AG08396 (cell line): ENCODE measurements around the gene IGF2.

ENCODE experiments used
- DNase-seq: peaks from one replicate; pipeline ENCODE4 v3.0.0; 2012; ENCODE audit warnings: low spot score, mixed read lengths

The IGF2 gene

DNA sequence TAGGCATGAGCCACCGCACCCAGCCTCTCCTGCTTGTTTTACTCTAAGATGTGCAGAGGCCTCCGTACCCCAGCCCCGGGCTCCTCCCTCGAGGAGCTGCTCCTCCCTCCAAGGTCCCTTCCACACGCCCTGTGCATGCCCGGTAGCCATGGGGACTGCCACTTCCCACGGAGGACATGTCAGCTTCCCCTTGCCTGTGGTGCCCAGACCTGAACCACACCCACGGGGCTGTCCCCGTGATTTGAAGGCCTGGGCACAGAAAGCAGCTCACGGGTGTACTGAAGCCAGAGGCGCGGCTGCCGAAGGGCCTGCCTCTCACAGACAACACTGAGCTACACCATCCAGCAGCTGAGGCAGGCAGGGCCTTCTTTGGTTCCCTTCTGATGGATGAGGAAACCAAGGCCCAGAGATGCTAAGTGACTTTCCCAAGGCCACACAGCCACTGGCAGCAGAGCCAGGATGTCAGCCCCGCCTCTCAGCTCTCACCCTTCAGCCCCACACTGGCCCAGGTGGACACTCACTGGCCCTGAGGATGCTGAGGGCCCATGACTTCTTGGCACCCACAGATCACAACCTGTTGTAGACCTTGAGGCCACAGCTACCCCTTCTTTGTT, 14.5 kb upstream of the IGF2 start:
- DNase-seq, result no peak

DNA sequence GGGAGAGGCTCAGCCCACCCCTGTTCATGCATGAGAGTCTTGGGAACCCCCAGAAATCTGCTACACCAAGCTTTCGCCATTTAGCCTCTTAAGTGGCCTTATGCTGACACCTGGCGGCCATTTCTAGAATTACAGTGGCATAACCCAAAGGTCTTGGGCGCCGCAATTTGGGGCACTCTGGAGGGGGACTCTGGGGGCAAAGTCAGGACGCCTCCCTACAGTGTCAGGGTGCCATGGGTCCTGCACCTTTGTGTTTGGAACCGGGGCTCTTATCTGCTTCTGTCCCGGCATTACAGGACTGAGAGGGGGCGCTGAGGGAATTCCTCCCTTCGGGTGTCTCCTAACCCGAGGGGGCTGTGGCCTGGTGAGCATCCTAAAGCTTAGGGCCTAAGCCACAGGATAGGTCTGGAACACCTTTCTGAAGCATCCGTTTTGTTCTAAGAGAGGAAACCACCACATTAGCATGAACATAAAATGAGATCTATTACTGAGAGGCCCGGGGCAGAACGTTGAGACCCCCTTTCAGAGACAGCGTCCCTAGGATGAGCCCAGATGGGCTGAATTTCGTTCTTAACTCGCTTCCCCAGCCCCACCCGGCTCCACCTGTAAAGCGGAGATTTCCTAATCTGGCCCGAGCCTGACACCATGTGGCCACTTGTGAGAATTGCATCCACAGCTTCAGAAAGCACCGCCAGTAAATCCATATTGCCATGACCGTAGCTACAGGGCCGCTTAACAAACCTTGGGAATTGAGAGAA, 12.5 kb upstream of the IGF2 start:
- peak; percentile 88 for DNase-seq

DNA sequence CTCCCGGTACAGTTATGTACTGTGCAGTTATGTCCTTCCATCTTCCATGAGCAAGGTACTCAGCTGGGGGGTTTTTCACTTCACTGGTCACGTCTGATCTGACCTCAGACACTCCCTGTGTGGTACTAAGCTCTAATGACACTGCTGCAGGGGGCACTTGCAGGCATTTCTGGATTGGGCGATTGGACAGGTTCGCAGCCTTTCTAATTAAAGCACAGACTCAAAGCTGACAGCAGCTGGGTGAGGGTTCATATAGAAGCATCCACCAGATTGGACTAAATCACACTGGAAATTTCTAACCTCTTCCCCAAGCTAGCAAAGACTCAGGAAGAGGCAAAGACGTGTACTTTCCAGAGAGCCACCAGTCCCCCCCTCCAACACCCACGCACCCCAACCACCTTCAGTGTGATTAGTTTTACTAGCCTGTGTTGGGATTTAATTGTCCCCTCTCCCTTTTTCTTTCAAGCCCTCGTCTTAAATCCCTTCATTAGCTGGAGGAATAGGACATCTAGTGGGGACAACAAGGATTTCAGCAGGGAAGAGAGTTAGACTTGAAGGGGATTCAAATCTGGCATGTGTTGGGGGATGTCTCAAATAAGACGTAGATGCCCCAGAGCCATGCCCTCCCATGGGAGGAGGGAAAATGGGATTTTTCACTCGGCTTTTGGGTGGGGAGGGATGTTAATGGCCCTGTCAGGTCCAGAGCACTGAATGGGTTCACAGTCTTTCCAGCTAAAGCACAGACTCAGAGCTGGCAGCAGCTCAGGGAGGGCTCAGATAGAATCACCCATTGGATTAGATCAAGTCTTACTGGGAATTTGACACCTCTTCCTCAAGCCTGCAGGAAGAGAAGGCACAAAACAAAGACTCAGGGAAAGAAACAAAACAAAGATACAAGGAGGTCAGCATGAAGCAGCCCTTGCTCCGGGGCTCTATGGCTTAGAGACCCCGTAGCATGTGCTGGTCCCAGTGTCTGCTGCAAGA, 11.0 kb upstream of the IGF2 start:
- peak; percentile 61 for DNase-seq

DNA sequence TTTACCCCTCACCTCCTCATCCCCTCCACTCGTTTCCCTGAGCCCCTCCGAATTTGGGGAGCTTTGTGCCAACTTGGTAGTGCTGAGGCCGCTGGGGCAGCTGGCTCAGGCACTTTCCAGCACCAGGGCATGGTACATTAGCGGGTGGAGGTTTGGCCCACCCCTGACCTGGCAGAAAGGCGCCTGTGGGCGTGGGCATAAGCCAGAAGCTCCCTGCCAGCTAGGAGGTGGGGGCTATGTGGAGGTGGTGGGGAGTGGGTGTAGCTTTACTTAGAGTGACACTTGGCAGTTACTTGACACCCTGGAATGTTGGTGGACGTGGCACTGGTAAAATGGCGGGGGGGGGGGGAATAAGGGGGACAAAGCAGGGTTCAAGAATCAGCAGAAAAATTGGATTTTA, 10.3 kb upstream of the IGF2 start:
- DNase-seq, result no peak

DNA sequence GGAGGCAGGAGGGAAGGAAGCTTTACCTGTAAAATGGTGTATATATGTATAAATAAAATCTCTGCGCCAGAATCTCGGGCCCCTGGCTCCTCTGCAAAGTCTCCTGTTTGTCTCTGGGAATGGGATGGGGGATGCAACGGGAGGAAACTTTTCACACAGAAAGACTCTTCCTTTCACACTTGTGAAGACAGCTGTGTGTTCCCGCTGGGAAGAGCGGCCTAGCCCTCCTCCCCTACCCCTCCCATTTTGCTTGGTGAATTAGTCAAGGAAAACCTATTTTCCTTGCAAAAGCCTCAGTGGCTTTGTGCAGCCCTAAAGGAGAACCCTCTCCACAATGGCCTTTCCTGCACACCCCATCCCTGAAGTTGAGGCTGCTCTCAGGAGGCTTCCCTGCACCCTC, 9.4 kb upstream of the IGF2 start:
- DNase-seq, result no peak

DNA sequence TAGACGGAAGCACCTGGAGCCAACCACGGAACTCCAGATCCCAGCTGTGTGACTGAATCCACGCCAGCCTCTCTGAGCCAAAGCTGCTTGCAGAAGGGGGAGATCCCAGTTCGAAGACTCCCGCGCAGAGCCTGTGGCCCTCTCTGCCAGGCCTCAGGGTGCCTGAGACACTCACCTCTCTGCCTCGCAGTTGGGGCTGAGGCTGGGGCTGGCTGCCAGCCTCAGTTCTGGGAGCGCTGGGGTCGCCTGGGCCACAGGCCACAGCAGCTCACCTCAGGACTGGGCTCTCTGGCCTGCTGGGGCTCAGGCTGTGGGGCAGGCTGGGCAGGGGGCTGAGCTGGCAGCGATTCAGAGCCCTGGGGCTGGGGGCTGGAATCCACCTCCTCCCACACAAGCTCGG, 8.2 kb upstream of the IGF2 start:
- DNase-seq, result no peak

DNA sequence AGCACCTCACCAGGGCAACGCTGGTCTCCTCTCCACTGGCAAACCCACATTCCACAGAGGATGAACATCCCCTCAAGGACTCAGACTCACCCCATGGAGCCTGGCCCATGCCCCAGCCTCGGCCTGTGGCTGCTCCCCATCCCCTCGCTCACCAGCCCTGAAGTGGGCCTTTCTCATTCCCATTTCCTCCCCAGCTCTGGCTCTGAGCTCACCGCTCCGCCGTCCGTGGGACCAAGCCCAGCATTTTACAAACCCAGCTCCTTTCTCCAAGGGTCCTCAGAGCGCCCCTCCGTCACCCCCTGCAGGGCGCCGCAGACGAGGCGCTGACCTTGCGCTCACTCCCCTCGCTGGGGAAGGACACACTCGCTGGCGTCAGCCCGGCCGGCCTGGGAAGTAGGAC, 6.9 kb upstream of the IGF2 start:
- no peak for DNase-seq

DNA sequence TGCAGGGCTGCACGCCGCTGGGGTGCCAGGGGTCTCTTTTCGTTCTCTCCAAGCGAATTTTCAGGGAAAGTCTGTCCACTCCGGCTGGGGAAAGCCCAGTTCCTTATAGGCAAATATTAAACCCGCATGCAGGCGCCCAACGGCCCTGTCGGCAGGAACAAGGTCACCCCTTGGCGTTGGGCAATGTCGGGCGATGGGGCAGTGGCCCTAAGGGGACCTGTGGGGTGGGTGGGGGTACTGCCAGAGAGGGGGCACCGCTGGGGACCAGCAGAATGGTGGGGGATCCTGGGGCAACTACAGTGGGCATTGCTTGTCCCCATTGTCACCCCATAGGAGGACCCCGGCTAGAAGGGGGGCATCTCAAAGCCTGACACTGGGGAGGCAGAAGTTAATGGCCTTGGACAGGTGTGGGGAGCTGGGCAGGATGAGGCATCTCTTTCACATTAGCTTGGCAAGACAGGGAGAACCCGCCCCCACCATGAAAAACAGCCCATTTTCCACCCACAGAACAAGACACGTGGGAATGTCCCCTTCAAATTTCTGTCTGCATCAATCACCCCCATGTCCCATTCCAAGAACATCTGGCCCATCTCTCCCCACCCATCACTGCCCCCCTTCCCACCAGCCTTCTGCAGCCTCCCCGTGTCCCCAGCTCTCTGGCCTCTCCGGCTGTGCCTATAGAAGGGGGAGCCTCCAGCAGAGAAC, 5.5 kb upstream of the IGF2 start:
- DNase-seq, result no peak

DNA sequence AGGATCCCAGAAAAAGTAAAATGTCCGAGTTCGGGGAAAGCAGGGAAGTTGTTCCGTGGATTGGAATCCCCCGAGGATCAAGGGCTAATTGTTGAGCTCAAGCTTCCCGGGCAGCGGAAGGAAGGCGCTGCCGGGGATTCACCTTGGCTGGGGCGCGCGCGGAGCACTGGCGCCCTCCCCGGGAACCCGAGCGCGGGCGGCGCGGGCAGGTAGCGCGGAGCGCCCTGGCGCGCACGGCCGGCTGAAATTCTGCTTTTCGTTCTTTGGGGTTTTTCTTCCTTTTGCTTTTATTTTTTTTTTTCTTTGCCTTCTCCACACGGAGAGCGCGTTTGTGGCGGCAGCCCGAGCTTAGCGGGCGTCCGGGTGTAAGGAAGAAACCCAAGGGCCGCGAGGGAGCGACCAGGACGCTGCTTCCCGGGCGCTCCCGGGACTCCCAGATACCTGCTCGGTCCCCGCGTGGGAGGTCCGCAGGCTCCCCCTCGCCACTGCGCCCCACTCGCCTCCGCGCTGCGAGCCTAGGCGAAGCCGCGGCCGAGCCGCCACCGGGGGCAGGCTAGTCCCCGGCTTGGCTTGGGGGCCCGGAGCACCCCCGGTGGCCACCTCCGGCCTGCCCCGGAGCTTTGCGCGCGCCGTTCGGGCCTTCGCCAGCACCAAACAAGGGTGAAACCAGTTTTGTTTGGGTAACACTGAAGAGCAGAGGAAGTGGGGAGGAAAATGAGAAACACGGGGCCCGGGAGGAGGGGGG, 4.8 kb upstream of the IGF2 start:
- DNase-seq, result no peak

DNA sequence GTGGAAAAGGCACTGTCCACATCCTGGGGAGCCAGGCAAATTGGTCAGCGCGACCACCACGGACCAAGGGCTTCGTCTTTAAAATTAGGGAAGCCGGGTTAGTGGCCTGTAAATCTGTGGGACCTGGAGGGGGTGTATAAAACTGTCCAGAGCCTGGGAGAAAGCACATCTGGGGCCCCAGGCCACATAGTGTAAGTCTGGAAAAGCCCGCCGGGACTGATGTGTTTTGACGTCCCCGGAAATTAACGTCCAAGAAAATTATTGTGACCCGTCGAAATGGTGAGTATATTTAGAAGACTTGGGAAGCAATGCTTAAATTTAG, 4.2 kb upstream of the IGF2 start:
- no peak for DNase-seq

DNA sequence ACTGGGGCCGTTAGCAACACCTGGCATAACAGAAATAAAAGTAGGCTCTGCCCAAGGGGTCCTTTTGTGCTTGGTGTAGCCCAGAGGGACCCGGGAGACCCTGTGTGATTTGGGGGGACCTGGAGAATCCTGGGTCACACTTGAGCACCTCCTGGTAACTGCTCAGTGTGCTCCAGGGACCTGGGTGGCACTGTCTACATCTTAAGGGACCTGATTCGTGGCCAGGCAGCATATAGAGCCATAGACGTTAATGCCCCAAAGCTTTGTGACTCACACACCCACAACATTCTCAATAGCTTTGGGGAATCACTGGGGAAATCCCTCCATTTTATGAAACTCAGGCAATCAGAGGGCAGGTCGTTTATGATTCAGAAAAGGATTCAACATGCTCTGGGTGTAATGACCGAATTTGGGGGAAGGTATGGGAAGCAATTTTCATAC, 3.6 kb upstream of the IGF2 start:
- no peak for DNase-seq

DNA sequence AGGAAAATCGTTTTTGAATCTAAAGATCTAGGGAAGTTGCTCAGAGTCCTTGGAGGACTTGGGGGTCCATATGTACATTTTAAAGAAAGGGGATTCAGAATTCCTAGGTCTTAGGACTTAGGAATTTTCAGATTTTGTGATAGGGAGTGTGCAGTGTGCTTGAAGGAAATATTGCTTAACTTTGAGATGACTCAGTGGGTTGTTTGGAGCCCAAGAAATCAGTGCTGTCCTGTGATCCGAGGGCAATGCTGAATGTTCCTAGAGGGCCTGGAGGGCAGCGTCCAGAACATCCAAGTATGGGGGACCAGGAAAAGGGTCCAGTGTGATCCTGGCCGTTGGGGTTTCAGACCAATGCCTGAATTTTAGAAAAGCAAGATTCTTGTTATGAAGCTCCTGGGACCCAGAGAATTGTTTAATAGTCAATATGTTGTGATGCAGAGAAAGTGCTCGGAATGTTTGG, 3.1 kb upstream of the IGF2 start:
- peak; percentile 81 for DNase-seq

DNA sequence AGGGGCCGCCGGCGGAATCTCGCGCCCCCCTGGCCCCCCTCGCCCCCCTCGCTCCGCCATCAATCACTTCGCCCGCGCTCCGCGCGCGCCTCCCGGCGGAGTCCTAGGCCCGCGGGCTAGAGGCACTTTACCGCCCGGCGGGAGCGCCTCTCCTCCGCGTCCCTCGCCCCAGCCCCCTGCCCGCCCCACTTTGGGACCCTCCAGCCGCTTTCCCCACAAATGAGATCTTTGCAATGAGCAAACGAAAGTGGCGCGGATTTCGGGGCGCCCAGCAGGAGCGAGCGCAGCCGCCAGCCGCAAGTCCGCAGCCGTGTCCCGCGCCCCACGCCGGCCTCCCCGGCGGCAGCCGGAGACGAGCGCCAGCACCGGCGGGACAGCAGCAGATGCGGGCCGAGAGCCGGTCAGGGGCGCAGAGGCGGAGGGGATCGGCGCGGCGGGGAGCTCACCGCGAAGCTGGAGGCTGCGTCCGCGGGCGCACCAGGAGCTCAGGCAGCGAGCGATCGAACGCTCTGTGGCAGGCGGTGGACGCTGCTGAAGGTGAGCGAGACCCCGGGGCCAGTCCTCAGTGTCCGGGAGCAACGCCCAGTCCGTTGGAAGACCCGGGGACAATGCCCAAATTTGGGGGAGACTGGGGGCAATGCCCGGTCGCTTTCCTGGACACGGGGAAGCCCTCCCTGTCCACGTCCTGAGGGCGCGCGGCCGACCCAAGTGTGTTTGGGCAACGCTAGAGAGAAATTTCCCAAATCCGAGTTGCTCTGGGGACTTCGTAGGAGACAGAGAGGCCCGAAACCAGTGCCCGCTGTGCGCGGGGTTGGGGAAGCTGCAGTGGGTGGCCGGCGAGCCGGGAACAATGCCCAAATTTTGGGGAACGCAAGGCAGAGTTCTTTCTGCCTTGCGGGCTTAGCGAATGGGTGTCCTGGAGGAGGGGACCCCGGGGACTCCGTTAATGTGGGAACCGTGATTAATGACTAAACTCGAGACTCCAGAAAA, 1.5 kb upstream of the IGF2 start:
- DNase-seq, result no peak

DNA sequence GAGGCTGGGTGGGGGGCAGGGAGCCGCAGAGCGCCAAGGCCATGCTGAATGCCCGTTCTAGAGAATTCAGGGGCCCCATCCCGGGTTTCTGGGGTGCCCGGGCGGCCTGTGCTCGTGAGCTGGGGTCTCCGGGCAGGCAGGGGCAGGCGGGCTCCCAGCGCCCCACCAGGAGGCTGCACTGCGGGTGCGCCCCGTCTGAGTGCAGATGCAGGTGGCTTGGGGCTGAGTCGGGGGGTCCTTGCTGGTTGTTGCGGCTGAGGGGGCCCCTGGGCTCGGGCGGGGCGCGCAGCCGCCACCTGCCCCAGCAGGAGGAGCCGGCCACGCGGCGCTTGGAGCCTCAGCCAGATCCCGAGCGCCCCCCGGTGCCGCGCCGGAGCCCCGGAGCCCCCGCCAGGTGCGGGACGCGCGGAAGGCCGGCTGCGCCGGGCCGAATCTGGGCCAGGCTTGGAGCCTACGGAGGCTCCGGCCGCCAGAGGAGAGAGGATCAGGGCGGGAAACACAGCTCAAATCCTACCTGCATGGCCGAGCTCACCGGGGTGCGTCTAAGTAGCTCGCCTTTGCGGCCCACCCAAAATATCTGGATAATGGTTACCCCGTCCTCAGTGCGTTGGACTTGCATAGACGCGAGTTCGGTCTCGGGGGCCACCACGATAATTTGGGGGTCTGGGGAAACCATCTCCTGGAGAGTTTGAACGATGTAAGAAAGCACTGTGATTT, 590 bp upstream of the IGF2 start:
- peak; percentile 37 for DNase-seq

DNA sequence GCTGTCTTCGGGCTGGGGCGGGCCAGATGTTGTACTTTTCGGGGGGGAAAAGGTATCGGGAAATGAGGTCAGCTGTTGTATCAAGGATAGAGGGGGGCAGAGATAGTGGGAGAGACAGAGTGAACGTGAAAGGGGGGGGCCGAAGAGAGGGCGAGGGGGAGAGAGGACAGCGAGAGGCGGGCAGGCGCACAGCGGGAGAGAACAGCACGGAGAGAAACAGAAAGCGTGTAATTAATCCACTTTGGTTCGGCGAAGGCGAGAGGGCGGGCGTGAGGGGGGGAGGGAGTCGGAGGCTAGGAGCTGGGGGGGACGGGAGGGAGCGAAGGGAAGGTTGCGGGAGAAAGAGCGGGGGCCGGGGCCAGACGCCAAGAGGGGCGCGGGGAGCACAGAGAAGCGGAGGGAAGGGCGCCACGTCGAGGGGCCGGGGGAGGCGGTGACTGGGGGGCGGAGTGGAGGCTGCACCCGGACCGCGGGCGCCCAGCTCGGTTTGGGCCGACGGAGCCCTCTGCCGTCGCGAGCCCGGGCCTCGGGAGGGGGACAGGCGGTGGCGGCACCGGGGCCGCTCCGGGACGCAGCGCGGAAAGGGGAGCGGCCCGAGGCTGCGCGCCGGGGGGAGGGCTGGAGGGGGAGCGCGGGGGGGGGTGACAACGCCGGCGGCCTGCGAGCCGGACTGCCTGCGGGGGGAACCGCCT, 612 bp downstream of the IGF2 start:
- DNase-seq, result peak; percentile 63

DNA sequence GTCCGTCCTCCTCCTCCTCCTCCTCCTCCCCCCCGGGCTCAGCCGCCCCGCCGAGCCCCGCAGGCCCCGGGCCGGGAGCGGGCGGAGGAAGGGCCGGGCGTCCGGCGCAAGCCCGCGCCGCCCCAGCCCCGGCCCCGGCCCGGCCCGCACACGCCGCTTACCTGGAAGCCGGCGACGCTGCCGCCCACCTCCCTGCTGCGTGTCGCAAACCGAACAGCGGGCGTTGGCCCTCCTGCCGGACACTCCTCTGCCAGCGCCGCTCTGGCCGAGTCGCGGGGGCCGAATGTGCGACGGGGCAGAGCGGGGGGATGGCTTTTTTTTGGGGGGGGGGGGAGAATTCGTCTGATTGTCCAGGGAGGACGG, 1.1 kb downstream of the IGF2 start:
- peak; percentile 44 for DNase-seq

DNA sequence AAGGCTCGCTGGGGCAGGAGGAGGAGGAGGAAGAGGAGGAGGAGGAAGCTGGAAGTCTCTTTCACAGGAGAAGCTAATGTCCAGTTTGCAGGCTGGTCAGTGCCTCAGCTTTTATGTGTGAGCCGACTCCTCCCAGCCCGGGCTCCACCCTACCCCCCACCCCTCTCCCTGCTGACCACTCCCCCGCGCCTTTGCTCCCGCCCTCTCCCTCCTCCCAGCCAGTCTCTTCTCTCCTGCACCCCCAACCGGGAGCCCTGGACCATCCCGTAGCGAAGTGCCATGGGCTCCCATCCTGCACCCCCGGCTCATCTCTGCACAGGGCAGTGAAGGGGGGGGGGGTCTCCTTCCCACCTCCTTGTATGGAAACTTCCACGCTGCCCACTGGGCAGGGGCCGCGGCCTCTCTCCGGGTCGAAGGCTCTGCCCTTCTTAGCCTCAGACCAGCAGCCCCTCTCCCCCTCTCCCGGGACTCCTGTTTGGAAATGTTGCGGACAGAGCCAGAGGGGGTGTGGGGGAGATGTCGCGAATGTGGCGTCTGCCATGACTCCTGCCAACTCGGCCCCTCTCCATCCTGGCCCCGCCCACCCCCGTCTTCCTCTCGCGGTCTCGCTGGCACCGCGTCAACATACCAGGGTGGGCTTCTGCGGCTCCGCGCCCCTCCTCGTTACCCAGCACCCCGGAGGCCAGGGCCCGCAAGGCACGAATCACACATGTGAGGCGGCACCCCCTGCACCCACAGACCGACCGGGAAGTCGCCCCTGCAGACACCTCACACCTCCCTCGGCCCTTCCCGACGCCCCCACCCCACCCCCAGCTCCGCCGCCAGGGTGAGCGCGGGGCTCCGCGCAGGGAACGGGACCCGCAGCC, 1.8 kb downstream of the IGF2 start:
- peak; percentile 96 for DNase-seq

DNA sequence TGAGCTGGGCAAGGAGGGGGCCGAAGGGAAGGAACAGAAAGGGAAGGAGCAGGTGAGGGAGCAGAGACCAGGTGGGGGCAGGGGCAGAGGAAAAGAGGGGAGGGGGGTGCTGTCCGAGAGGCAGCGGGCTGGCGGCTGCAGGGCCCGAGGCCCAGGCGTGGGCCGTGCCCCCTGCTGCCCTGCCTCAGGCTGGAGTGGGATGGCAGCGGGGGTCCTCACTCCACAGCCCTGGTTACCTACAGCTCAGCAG, 2.3 kb downstream of the IGF2 start:
- DNase-seq, result no peak
